Myocyte (in vitro differentiated cells): ENCODE results near the gene ATG4C. TPM values are rescaled to one million over a fixed set of nuclear protein-coding genes. Genes with fewer than 3 reads are reported as not detected.
"Not testable (repeated sequence)": the region's sequence is repeated elsewhere in the genome, so short reads cannot be mapped to it uniquely, and the experiment has no call there.

Source experiments
- DNase-seq: peaks from one replicate; pipeline ENCODE4 v3.0.0-alpha.2; 2012; ENCODE audit warnings: low read depth
- polyA plus RNA-seq: library from polyadenylated mRNA; unstranded; fragments of >200 nt; gene quantifications from one replicate; pipeline ENCODE4 v1.2.1, GENCODE V29; 2012; ENCODE audit warnings: missing spikeins
- total RNA-seq: library from RNA; depleted of rRNA; stranded (reverse); fragments of >200 nt; gene quantifications from 2 replicates; pipeline ENCODE4 v1.2.3, GENCODE V29; 2014

The ATG4C gene
- 9.8 and 13.0 TPM in 2 replicates for total RNA-seq
- 3.9 TPM for polyA plus RNA-seq

- DNase-seq = peak; percentile 98
Measured at GRCh38 chr1:62783736-62784508, at the start of gene ATG4C. Gene ATG4C, plus strand, starts transcription at chr1:62784132. Its CDS starts 19,655 bp downstream, at chr1:62803787.

GRCh38 chr1:62735491-62736171, 48.3 kb upstream of the ATG4C start:
- DNase-seq = peak; percentile 24

- DNase-seq = not testable (repeated sequence)
Measured at GRCh38 chr1:62740701-62741100, 43.2 kb upstream of the ATG4C start.

- DNase-seq = no peak
Measured at GRCh38 chr1:62744611-62745577, 39.0 kb upstream of the ATG4C start.

- peak; percentile 59 for DNase-seq
Measured at GRCh38 chr1:62746086-62746808, 37.7 kb upstream of the ATG4C start.

- no peak for DNase-seq
Measured at GRCh38 chr1:62746809-62747138, 37.2 kb upstream of the ATG4C start.

GRCh38 chr1:62753031-62753965, 30.6 kb upstream of the ATG4C start:
- no peak for DNase-seq

- not testable (repeated sequence) for DNase-seq
Measured at GRCh38 chr1:62754938-62755337, 29.0 kb upstream of the ATG4C start.

- DNase-seq = not testable (repeated sequence)
Measured at GRCh38 chr1:62756255-62756884, 27.6 kb upstream of the ATG4C start.

- DNase-seq = not testable (repeated sequence)
Measured at GRCh38 chr1:62759232-62759875, 24.6 kb upstream of the ATG4C start.

- not testable (repeated sequence) for DNase-seq
Measured at GRCh38 chr1:62760021-62760782, 23.7 kb upstream of the ATG4C start.

- not testable (repeated sequence) for DNase-seq
Measured at GRCh38 chr1:62761223-62761870, 22.6 kb upstream of the ATG4C start.

GRCh38 chr1:62762027-62762426, 21.9 kb upstream of the ATG4C start:
- DNase-seq = not testable (repeated sequence)

- no peak for DNase-seq
Measured at GRCh38 chr1:62765981-62766380, 18.0 kb upstream of the ATG4C start.

GRCh38 chr1:62768551-62768950, 15.4 kb upstream of the ATG4C start:
- not testable (repeated sequence) for DNase-seq

- DNase-seq = no peak
Measured at GRCh38 chr1:62772607-62773295, 11.2 kb upstream of the ATG4C start.

- DNase-seq = no peak
Measured at GRCh38 chr1:62774006-62774405, 9.9 kb upstream of the ATG4C start.
